B cell (primary cell): ENCODE data around the gene MYO19. TPM values are rescaled to one million over a fixed set of nuclear protein-coding genes. Genes with fewer than 3 reads are reported as not detected.

Experiments used
- ATAC-seq: fragments of 200-7000 bp; cut with Tn5 transposase; one replicate; pipeline ENCODE4 v1.10.0; 2021; ENCODE audit warnings: low read depth, mild to moderate bottlenecking, moderate number of reproducible peaks, moderate library complexity
- CTCF ChIA-PET: fragments of 350-600 bp; sonication (Branson Sonifier 250); formaldehyde crosslinking; loops from one replicate; lab custom pipeline; 2021; ENCODE audit warnings: antibody characterized with exemption, inconsistent platforms; lab: Charles Lee
- POLR2A ChIA-PET: fragments of 350-600 bp; sonication (Branson Sonifier 250); formaldehyde crosslinking; loops from one replicate; lab custom pipeline; 2021; ENCODE audit warnings: antibody characterized with exemption; lab: Charles Lee
- DNase-seq: peaks from one replicate; pipeline ENCODE4 v3.0.0; 2013
- H2AFZ ChIP-seq: 2 replicates; pipeline ENCODE4 v1.6.1; 2012; ENCODE audit warnings: mild to moderate bottlenecking, low read depth, low read length; ENCODE audit not compliant: insufficient read depth, poor library complexity, severe bottlenecking
- H3K27ac ChIP-seq, 2 donors: 1 replicate in 1 of 2; 2 replicates in 1 of 2; pipeline ENCODE4 v1.5.1; 2012 to 2013; ENCODE audit warnings: low read length in 2 of 2, mild to moderate bottlenecking in 2 of 2, moderate library complexity in 1 of 2
- H3K27me3 ChIP-seq, 4 experiments: fragments of 200-600 bp in 1 of 4; sonication (generic) in 1 of 4; replicated peaks in 1 of 4; 1 replicate in 2 of 4; 2 replicates in 2 of 4; pipeline versions ENCODE4 v1.6.1 to v1.7.0; 2013 to 2016; ENCODE audit warnings: low read length in 3 of 4, mild to moderate bottlenecking in 2 of 4, mixed read lengths in 1 of 4, moderate library complexity in 1 of 4; ENCODE audit not compliant: insufficient read depth in 4 of 4, control insufficient read depth in 3 of 4; ENCODE audit errors: control extremely low read depth in 1 of 4
- H3K36me3 ChIP-seq, 2 experiments: replicated peaks in 1 of 2; 1 replicate in 1 of 2; 2 replicates in 1 of 2; pipeline versions ENCODE4 v1.6.1 to v1.7.1; 2013; ENCODE audit warnings: low read length in 1 of 2; ENCODE audit not compliant: insufficient read depth in 2 of 2, control insufficient read depth in 1 of 2; ENCODE audit errors: control extremely low read depth in 1 of 2, extremely low read depth in 1 of 2
- H3K4me1 ChIP-seq, 2 donors: fragments of 200-600 bp in 1 of 2; sonication (generic) in 1 of 2; 1 replicate in 1 of 2; 2 replicates in 1 of 2; pipeline versions ENCODE4 v1.5.1 to v1.6.1; 2013 to 2017; ENCODE audit warnings: low read length in 2 of 2; ENCODE audit not compliant: control insufficient read depth in 2 of 2, insufficient read depth in 2 of 2
- H3K4me2 ChIP-seq: replicated peaks from 2 replicates; pipeline ENCODE3; 2012; ENCODE audit warnings: mild to moderate bottlenecking, low read depth, low read length; ENCODE audit not compliant: poor library complexity, severe bottlenecking
- H3K4me3 ChIP-seq, 5 experiments: fragments of 200-600 bp in 1 of 5; sonication (generic) in 1 of 5; 1 replicate in 3 of 5; 2 replicates in 2 of 5; pipeline versions ENCODE4 v1.5.1 to v1.7.0; 2011 to 2016; ENCODE audit warnings: low read length in 4 of 5, mild to moderate bottlenecking in 4 of 5, low read depth in 2 of 5, control low read depth in 1 of 5, moderate library complexity in 1 of 5; ENCODE audit not compliant: insufficient read depth in 1 of 5; ENCODE audit errors: control extremely low read depth in 1 of 5, extremely low read depth in 1 of 5
- H3K79me2 ChIP-seq: fragments of 200-600 bp; sonication (generic); one replicate; pipeline ENCODE4 v1.6.0; 2016; ENCODE audit warnings: low read length; ENCODE audit not compliant: control insufficient read depth, insufficient read depth
- H3K9ac ChIP-seq: fragments of 200-600 bp; sonication (generic); 2 replicates; pipeline ENCODE4 v1.6.1; 2017; ENCODE audit warnings: mild to moderate bottlenecking, low read length, moderate library complexity
- H3K9me3 ChIP-seq, 3 donors: one replicate each; pipeline versions ENCODE4 v1.6.1 to v1.7.1; 2013; ENCODE audit warnings: low read length in 2 of 3; ENCODE audit not compliant: control insufficient read depth in 2 of 3, insufficient read depth in 1 of 3; ENCODE audit errors: control extremely low read depth in 1 of 3
- H4K20me1 ChIP-seq: 2 replicates; pipeline ENCODE4 v1.6.0; 2012; ENCODE audit warnings: mild to moderate bottlenecking, low read length; ENCODE audit not compliant: insufficient read depth, control insufficient read depth, poor library complexity, severe bottlenecking
- H3K27ac Mint-ChIP-seq: one replicate; pipeline ENCODE4 v1.8.0; 2021; ENCODE audit warnings: mixed read lengths
- H3K27me3 Mint-ChIP-seq: one replicate; pipeline ENCODE4 v1.8.0; 2021; ENCODE audit warnings: mixed read lengths
- H3K4me1 Mint-ChIP-seq: one replicate; pipeline ENCODE4 v1.8.0; 2021; ENCODE audit warnings: mixed read lengths
- H3K4me3 Mint-ChIP-seq: one replicate; pipeline ENCODE4 v1.8.0; 2021; ENCODE audit warnings: mixed read lengths
- H3K9me3 Mint-ChIP-seq: one replicate; pipeline ENCODE4 v1.8.0; 2022; ENCODE audit warnings: mixed read lengths; ENCODE audit not compliant: insufficient read depth
- EZH2 ChIP-seq: IDR thresholded peaks from 2 replicates; pipeline ENCODE4 v1.6.1; 2012; ENCODE audit warnings: borderline replicate concordance, low read depth, mild to moderate bottlenecking, moderate library complexity, low read length; ENCODE audit not compliant: insufficient read depth, poor library complexity, severe bottlenecking
- WGBS: methylation state at CpG from one replicate; pipeline ENCODE4 v1.1.5; 2013; ENCODE audit warnings: missing lambda C conversion rate; ENCODE audit not compliant: insufficient coverage; 5-methylcytosine and 5-hydroxymethylcytosine counted together
- intact Hi-C: fragments of 100-400 bp; cut with micrococcal nuclease; formaldehyde crosslinking; loops from one replicate; pipeline ENCODE4 v1.10.0; 2022
- polyA plus RNA-seq: library from polyadenylated mRNA; depleted of rRNA; stranded (reverse); fragments of >200 nt; gene quantifications from 2 replicates; pipeline ENCODE4 v1.2.3, GENCODE V29; 2012
- total RNA-seq, 2 donors: library from RNA; stranded (reverse); fragments of 120-200 nt in 1 of 2; gene quantifications; 1 replicate in 1 of 2; 2 replicates in 1 of 2; pipeline versions ENCODE4 v1.2.3 to v1.2.4, GENCODE V29; 2013 to 2022
- TF ChIP-seq, protein P1 (sequence below): fragments of 200-600 bp; IDR thresholded peaks from one replicate; pipeline ENCODE4 v1.8.0; 2022; ENCODE audit warnings: antibody characterized with exemption, mild to moderate bottlenecking

MYO19 gene
- total and polyA plus RNA-seq, 2 donors (not counting 1 experiment from before 2014, with no cell fraction given) = 65.7 to 88.7 TPM

DNA sequence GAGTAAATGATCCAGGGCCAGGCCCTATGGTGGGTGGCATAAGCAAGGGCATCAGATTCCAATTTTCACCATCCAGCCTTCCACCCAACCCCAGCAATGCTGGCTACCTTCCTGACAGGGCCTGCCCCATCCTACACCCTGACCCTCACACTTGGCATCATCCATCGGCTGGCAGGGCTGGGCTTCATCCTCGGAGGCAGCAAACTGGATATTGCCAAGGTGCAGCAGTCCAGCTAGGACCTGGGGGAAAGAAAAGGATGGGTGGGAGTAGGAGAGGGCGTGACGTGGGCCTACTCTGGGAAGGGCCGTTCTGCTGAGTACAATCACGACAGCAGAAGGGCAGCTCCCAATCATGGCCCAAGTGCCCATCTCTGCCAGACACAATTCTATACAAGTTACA, 23.5 kb downstream of the MYO19 start:
- no peak for TF ChIP-seq EZH2
- TF ChIP-seq, protein P1, sequence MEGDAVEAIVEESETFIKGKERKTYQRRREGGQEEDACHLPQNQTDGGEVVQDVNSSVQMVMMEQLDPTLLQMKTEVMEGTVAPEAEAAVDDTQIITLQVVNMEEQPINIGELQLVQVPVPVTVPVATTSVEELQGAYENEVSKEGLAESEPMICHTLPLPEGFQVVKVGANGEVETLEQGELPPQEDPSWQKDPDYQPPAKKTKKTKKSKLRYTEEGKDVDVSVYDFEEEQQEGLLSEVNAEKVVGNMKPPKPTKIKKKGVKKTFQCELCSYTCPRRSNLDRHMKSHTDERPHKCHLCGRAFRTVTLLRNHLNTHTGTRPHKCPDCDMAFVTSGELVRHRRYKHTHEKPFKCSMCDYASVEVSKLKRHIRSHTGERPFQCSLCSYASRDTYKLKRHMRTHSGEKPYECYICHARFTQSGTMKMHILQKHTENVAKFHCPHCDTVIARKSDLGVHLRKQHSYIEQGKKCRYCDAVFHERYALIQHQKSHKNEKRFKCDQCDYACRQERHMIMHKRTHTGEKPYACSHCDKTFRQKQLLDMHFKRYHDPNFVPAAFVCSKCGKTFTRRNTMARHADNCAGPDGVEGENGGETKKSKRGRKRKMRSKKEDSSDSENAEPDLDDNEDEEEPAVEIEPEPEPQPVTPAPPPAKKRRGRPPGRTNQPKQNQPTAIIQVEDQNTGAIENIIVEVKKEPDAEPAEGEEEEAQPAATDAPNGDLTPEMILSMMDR = no peak
- Histone ChIP-seq H2AFZ (no peak overlapping the region), H3K27ac (no peak overlapping the region), H3K9ac (no peak overlapping the region), H3K36me3 (peaks cover 0 to 19% of the 10 kb centered on the region in 2 experiments), H4K20me1 (no peaks in the 10 kb centered on the region), H3K27me3 (no peaks in the 10 kb centered on the region), H3K4me3 (no peak overlapping the region), H3K4me2 (no peak overlapping the region), H3K9me3 (no peaks in the 10 kb centered on the region), H3K79me2 (no peaks in the 10 kb centered on the region), H3K4me1 (no peaks in the 10 kb centered on the region)
- 100% methylated on average over 4 of the region's 6 CpGs for WGBS
- POLR2A ChIA-PET = no interaction called here
- intact Hi-C loops = no loop called here
- Mint-ChIP-seq H3K4me3 (no peak overlapping the region), H3K27me3 (no peaks in the 10 kb centered on the region), H3K27ac (no peak overlapping the region), H3K9me3 (no peaks in the 10 kb centered on the region), H3K4me1 (no peaks in the 10 kb centered on the region)
- CTCF ChIA-PET = no interaction called here
- no peak for ATAC-seq
- no peak for DNase-seq

DNA sequence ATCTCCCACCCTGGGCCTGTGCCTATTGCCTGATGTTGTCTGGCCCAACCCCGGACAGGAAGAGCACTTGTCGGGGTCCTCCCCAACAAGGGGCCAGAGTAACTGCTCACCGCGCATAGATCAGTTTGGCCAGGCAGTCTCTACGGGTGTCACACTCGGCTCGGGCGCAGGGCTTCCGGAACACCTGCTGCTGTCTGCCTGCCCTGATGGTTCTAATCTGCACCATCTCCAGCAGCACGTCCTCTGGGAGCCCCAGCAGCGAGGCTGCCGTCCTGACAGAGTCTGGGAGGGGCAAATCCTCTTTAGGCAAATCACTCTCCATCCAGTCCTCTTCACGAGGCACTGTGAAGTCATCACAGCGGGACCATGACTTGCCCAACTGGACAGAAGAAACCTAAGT, 24.0 kb downstream of the MYO19 start:
- CTCF ChIA-PET = no interaction called here
- no peak for ATAC-seq
- no peak overlapping the region for H3K27ac Mint-ChIP-seq
- TF ChIP-seq EZH2 = no peak
- TF ChIP-seq, protein P1 = no peak
- no peak overlapping the region for H3K27ac ChIP-seq
- no peak overlapping the region for H3K9ac ChIP-seq
- no peak overlapping the region for H3K4me2 ChIP-seq
- H3K9me3 ChIP-seq = no peaks in the 10 kb centered on the region
- no peak overlapping the region for H2AFZ ChIP-seq
- no peaks in the 10 kb centered on the region for H4K20me1 ChIP-seq
- no peak for DNase-seq
- H3K4me1 Mint-ChIP-seq = no peaks in the 10 kb centered on the region
- intact Hi-C loops = no loop called here
- peaks cover 0 to 24% of the 10 kb centered on the region in 2 experiments for H3K36me3 ChIP-seq
- no peaks in the 10 kb centered on the region for H3K79me2 ChIP-seq
- H3K4me1 ChIP-seq = no peaks in the 10 kb centered on the region
- no peaks in the 10 kb centered on the region for H3K27me3 Mint-ChIP-seq
- no peak overlapping the region for H3K4me3 ChIP-seq
- no peaks in the 10 kb centered on the region for H3K27me3 ChIP-seq
- 93% methylated on average over 14 of the region's 14 CpGs for WGBS
- no peak overlapping the region for H3K4me3 Mint-ChIP-seq
- POLR2A ChIA-PET = no interaction called here
- H3K9me3 Mint-ChIP-seq = no peaks in the 10 kb centered on the region
